GM21526 (cell line): ENCODE data around the gene MKS1.

Source experiments
- ATAC-seq: cut with Tn5 transposase; IDR thresholded peaks from one replicate; pipeline ENCODE4 v1.9.1; 2021; ENCODE audit warnings: moderate library complexity; ENCODE audit not compliant: unreplicated experiment, low FRiP score

MKS1 gene

DNA sequence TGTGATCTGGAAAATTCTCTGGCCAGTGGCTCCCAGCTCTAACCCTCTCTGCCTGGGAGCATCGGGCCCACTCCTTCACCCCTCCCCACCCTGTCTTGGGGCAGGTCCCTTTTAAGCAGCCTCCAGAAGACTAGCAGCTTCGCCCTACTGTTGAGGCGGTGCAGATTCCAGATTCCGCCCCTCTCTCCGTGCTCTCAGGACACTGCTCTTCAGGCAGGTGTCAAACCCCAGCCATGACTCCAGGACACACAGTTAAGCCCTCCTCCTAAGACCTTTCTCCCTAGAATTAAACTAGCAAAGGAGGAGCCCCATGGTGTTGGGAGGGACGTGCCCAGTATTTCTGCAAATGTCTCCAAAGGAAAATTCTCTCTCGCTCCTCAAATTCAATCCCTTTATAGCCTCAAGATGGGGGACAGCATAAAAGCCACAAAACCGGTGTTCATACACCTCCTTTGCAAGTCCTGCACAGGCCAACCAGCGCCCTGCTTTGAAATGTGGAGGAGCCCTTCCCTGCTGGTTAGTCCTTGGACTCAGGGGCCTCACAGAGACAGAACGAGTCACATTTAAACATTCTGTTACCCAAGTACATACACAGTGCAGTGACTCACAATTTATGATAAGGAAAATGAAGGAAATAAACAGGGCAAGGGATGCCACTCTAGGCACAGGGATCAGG is 26.5 kb upstream of the MKS1 start:
- no peak for ATAC-seq

GRCh38 chr17:58244963-58245362 is 25.9 kb upstream of the MKS1 start:
- ATAC-seq: no peak

GRCh38 chr17:58242171-58242784 is 23.2 kb upstream of the MKS1 start:
- no peak for ATAC-seq

GRCh38 chr17:58239987-58240386 is 20.9 kb upstream of the MKS1 start:
- no peak for ATAC-seq

DNA sequence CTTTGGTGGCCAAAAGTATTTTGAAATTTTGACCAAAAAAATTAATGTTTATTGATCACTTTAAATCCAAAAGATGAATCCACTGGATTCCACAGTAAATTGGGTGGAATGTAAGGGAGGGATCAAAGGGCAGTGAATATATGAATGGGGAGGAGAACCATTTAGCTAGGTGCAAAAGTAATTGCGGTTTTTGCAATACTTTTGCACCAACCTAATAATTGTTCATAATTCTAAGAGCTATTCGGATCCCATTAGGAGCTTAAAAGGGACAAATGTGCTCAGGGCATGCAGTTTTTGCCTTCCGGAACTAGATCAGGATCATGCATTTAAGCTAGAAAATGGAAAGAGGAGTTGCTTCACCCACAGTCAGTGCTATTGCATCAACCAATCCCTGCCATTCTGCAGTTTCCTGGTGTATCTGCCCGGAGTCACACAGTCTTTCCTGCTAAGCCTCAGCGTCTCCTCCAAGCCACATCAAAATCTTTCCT is 19.1 kb upstream of the MKS1 start, which contains the start of gene LPO:
LPO (plus strand) TSS at position 438 of the 488 bp plus-strand sequence. CDS start 4,396 bp downstream, outside the sequence.
- ATAC-seq: no peak

- no peak for ATAC-seq
Observed at GRCh38 chr17:58236394-58236793, 17.3 kb upstream of the MKS1 start.

- ATAC-seq: no peak
Observed at GRCh38 chr17:58235821-58236220, 16.8 kb upstream of the MKS1 start.

GRCh38 chr17:58234512-58234911 is 15.5 kb upstream of the MKS1 start:
- no peak for ATAC-seq

GRCh38 chr17:58233543-58233942 is 14.5 kb upstream of the MKS1 start:
- ATAC-seq: peak; percentile 71

- ATAC-seq: no peak
Observed at GRCh38 chr17:58232707-58233156, 13.7 kb upstream of the MKS1 start.

DNA sequence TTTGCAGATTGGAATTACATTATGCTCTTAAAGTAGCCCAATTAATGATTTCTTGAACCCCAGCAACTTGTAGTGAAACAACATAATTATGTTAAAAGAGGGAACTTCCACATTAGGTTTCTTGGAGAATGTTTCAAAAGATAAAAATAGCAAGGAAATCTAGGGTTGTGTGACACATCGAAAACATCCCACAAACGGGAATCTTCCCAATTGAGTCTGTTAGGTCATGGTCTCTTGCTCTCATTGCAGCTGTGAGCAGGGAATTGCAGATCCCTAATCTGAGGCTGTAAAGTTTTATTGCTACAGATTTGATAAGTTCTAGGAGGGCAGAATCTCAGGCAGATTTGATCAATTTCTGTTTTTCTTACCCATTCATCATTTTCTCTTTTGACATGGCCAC is 12.6 kb upstream of the MKS1 start:
- ATAC-seq: no peak

DNA sequence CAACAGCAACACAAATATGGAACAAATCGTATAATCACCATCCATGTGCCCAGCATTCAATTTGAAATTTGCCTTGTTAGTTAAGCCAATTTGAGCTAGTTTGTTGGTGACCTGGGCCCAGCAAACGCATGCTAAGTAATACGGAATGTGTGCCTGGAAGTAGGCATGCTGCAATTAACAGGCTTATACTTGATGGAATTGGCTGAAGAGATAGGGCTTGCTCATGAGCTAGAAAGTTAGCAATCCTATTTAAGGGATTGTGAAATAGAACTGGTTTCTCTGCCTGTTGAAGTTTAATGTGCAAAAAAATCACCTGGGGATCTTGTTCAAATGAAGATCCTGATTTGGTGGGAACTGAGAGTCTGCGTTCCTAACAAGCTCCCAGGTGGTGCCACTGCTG is 10.8 kb upstream of the MKS1 start:
- ATAC-seq: no peak

DNA sequence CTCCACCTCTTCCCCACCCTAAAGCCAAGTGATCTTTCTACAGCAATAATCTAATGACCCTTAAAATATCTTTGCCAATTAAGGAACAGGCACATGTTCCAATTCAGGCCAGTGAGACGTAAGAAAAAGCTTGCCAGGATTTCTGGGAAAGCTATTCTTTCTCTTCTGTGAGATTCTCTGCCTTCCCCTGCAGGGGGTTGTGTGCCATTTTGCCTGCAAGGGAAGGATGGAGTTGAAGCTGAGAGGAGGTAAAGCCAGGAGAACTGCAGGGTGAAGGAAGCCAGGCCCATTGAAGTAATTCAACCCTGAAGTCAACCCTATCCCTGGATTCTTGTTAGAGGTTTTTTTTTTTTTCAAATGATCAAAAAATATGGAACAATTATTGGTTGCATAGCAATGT is 10.3 kb upstream of the MKS1 start:
- no peak for ATAC-seq

- ATAC-seq: no peak
Observed at GRCh38 chr17:58228679-58229078, 9.6 kb upstream of the MKS1 start.

GRCh38 chr17:58227733-58228132 is 8.7 kb upstream of the MKS1 start:
- no peak for ATAC-seq

- ATAC-seq: no peak
Observed at GRCh38 chr17:58224315-58224714, 5.3 kb upstream of the MKS1 start.

DNA sequence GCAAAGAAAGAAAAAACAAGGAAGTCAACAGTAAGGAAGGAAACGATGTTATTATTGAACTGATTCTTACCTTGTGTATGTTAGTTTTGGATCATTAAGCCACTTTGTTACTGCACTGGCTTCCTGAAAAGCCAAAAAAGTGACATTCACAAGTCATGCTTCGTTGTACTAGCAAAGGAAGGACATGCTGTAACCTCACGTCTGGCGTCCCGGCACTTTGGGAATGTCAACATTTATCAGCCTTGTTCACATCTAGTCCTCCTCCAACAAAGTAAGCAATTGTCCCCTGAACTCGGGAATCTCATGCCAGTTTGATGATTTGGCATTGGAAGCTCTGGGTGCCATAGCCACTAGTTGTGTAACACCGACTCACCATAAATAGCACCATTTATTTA is 731 bp upstream of the MKS1 start:
- ATAC-seq: no peak

DNA sequence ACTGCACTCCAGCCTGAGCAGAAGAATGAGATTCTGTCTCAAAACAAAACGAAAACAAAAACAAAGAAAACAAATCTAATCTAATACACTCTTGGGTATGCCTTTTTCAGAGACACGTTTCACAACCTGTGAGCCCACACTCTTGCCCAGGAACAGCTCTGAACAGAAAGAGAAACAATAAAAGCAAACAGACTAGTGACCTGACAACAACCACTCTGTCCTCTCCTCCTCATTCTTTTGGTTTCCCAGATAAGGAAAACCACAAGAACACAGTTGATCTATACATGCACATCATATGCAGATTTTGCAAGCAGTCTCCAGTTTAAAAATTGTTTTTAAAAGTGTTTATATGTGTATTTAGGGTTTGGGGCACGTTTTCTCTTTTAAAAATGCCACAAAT is 1.3 kb downstream of the MKS1 start:
- ATAC-seq: no peak

DNA sequence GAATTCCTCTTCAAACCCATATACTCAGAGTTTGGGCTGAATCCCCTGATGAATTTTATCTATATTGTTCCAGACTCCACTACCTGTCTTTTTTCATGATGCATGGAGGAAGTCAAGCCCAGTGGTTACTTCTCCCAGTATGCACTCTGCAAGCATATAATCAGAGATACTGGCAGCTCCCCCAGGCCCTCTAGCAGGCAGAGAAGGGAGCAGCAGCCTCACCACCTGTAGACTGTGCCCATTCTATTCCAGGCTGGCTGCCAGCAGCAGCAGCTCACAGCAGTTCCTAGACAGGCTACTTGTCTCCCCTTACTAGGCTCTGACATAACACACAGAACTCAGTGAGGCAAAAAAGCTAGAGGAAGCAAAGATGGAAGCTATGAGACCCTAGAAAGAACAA is 3.4 kb downstream of the MKS1 start:
- ATAC-seq: no peak

GRCh38 chr17:58210922-58211321 is 8.1 kb downstream of the MKS1 start:
- no peak for ATAC-seq

DNA sequence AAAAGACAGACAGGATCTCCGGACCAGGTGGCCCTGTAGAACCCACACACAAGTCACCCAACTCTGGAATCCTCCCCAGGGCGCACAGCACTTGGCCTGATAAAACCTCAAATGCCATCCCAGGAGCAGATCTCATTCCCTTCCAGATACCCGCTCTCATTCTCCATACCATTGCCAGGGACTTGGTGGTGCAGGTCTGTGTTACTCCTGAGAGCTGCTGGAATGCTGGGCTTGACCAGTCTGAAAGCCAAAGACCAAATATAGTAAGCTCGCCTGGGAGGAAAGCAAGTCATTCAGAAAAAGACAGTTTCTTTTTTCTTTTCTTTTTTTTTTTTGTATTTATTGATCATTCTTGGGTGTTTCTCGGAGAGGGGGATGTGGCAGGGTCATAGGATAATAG is 10.7 kb downstream of the MKS1 start:
- no peak for ATAC-seq

DNA sequence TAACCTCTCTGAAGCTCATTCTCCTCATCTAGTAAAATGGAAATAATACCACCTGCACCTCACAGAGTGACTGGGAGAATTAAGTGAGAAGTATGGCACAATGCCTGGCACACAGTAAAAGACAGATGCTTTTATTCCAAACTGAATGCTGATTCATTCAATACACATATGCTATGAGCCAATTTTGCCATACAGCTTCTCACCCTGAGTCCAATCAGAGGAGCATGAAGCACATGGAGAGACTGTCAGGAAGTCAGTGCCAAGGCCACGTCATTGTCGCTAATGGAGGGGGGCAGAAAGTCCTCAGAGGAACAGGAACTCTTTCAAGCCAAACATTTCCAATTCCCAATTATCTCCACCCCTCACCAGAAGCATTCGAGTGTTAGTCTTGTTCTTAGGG is 11.6 kb downstream of the MKS1 start:
- no peak for ATAC-seq
